Stimulated activated CD4-positive, alpha-beta T cell treated with anti-CD3 and anti-CD28 coated beads, Interleukin-1b, Interleukin-23, amount 100 ng/mL, for 24 hours (primary cell): ENCODE data around the gene CEACAM20.
"Not testable (repeated sequence)": the region's sequence is repeated elsewhere in the genome, so short reads cannot be mapped to it uniquely, and the experiment has no call there.

Experiments
- DNase-seq, 4 experiments: peaks; one replicate each; pipeline ENCODE4 v3.0.0-alpha.2; 2020; ENCODE audit warnings: low read depth in 4 of 4, low spot score in 1 of 4

The CEACAM20 gene

GRCh38 chr19:44496711-44497110, 32.8 kb downstream of the CEACAM20 start:
- no peak for DNase-seq

GRCh38 chr19:44476559-44477408, 52.7 kb downstream of the CEACAM20 start:
- DNase-seq: no peak

GRCh38 chr19:44468730-44469129, 60.7 kb downstream of the CEACAM20 start:
- DNase-seq: not testable (repeated sequence)

- DNase-seq: not testable (repeated sequence)
Observed at GRCh38 chr19:44462600-44463286, 66.7 kb downstream of the CEACAM20 start.
